CD4-positive, alpha-beta T cell treated with Interleukin-6 at 100 ng/mL for 8 hours (primary cell): ENCODE results near the gene PGAP6.
"Not testable (repeated sequence)": the region's sequence is repeated elsewhere in the genome, so short reads cannot be mapped to it uniquely, and the experiment has no call there.

Experiments used
- DNase-seq: peaks from one replicate; pipeline ENCODE4 v3.0.0-alpha.2; 2020; ENCODE audit warnings: mixed read lengths, low spot score

Gene PGAP6

GRCh38 chr16:351804-352520 is 29.8 kb downstream of the PGAP6 start:
- DNase-seq: no peak

GRCh38 chr16:350203-350602 is 31.6 kb downstream of the PGAP6 start:
- DNase-seq: no peak

GRCh38 chr16:349211-349610 is 32.6 kb downstream of the PGAP6 start:
- DNase-seq: no peak

- DNase-seq: not testable (repeated sequence)
Measured at GRCh38 chr16:348495-348894, 33.3 kb downstream of the PGAP6 start.

- no peak for DNase-seq
Measured at GRCh38 chr16:347203-347602, 34.6 kb downstream of the PGAP6 start.

GRCh38 chr16:346587-346986 is 35.2 kb downstream of the PGAP6 start:
- DNase-seq: no peak

- DNase-seq: no peak
Measured at GRCh38 chr16:345772-346171, 36.0 kb downstream of the PGAP6 start.

GRCh38 chr16:342455-343213 is 39.1 kb downstream of the PGAP6 start:
- no peak for DNase-seq

- DNase-seq: not testable (repeated sequence)
Measured at GRCh38 chr16:341974-342336, 39.8 kb downstream of the PGAP6 start.

GRCh38 chr16:341095-341973 is 40.4 kb downstream of the PGAP6 start:
- not testable (repeated sequence) for DNase-seq

- no peak for DNase-seq
Measured at GRCh38 chr16:340370-341091, 41.2 kb downstream of the PGAP6 start.

GRCh38 chr16:339680-340079 is 42.1 kb downstream of the PGAP6 start:
- no peak for DNase-seq

GRCh38 chr16:337975-338575 is 43.7 kb downstream of the PGAP6 start:
- DNase-seq: no peak

- DNase-seq: no peak
Measured at GRCh38 chr16:337437-337836, 44.3 kb downstream of the PGAP6 start.

- no peak for DNase-seq
Measured at GRCh38 chr16:336269-336668, 45.5 kb downstream of the PGAP6 start.

- DNase-seq: not testable (repeated sequence)
Measured at GRCh38 chr16:334861-335632, 46.7 kb downstream of the PGAP6 start.

- DNase-seq: not testable (repeated sequence)
Measured at GRCh38 chr16:334164-334832, 47.5 kb downstream of the PGAP6 start.

GRCh38 chr16:333406-334094 is 48.2 kb downstream of the PGAP6 start:
- DNase-seq: no peak

- not testable (repeated sequence) for DNase-seq
Measured at GRCh38 chr16:331181-331814, 50.5 kb downstream of the PGAP6 start.
